ENCODE data around the gene MICAL2.

The MICAL2 gene

GRCh38 chr11:12239396-12239795, 129.0 kb downstream of the MICAL2 start:
- DNase-seq (ENCODE audit: low read depth, low spot score), result no peak
- no peak overlapping the region for H3K4me3 ChIP-seq (ENCODE audit: low read depth, low read length)
- TF ChIP-seq, protein P1, sequence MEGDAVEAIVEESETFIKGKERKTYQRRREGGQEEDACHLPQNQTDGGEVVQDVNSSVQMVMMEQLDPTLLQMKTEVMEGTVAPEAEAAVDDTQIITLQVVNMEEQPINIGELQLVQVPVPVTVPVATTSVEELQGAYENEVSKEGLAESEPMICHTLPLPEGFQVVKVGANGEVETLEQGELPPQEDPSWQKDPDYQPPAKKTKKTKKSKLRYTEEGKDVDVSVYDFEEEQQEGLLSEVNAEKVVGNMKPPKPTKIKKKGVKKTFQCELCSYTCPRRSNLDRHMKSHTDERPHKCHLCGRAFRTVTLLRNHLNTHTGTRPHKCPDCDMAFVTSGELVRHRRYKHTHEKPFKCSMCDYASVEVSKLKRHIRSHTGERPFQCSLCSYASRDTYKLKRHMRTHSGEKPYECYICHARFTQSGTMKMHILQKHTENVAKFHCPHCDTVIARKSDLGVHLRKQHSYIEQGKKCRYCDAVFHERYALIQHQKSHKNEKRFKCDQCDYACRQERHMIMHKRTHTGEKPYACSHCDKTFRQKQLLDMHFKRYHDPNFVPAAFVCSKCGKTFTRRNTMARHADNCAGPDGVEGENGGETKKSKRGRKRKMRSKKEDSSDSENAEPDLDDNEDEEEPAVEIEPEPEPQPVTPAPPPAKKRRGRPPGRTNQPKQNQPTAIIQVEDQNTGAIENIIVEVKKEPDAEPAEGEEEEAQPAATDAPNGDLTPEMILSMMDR (IDR thresholded peaks at IDR 0.05; ENCODE audit: insufficient read depth, low read length, missing control alignments), result no peak
- ChIA-PET CTCF (interaction anchor here (1.2 to 8.9 kb wide), 7 partner anchors 9 to 308 kb away, joined by 3 to 95 read pairs (median 5); no protein-coding TSS in a partner anchor), POLR2A (no interaction called here)

DNA sequence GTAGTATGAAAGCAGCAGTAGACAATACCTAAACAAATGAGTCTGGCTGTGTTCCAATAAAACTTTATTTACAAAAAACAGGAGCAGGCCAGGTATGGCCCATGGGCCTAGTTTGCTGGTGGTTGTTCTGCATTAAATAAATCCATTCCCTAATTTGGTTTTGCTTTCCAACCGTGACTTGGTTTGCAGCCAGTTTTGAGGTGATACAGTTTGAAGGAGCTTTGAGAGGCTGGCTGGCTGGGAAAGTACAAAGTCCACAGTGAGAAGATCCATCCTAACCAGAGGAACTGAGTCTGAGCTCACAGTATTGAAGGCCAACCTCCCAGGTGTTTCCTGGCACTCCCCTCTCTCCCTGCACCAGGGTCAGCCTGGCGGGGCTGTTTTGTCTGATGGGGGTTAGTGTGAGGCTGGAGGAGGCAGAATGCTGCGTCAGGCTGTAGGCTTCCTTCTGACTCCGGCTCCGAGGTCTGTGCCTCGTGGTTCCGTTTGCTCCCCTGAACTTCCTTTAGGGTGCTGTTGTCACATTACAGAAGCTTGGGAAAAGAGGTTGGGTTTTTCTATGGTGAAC, 129.5 kb downstream of the MICAL2 start:
- ChIA-PET POLR2A (no interaction called here), CTCF (interaction anchor here (0.6 to 8.9 kb wide), 7 partner anchors 14 to 1430 kb away, joined by 3 to 95 read pairs (median 5); no protein-coding TSS in a partner anchor)
- TF ChIP-seq, protein P1 (IDR thresholded peaks at IDR 0.05; ENCODE audit: insufficient read depth, low read length, missing control alignments), result no peak
- no peak overlapping the region for H3K4me3 ChIP-seq (ENCODE audit: low read depth, low read length)
- no peak for DNase-seq (ENCODE audit: low read depth, low spot score)

- POLR2A ChIA-PET, result interaction anchor here (0.7 kb wide), 1 partner anchor 144 kb away, joined by 3 read pairs; no protein-coding TSS in a partner anchor
- CTCF ChIA-PET, result interaction anchor here (8.9 kb wide), 1 partner anchor 193 kb away, joined by 95 read pairs; no protein-coding TSS in a partner anchor
These were observed 130.3 kb downstream of the MICAL2 start for GRCh38 chr11:12240677-12241076.

GRCh38 chr11:12241401-12241800, 131.0 kb downstream of the MICAL2 start:
- no peak overlapping the region for H3K4me3 ChIP-seq (ENCODE audit: low read depth, low read length)
- DNase-seq (ENCODE audit: low read depth, low spot score), result no peak
- POLR2A ChIA-PET, result no interaction called here
- CTCF ChIA-PET, result interaction anchor here (1.8 to 8.9 kb wide), 3 partner anchors 40 to 194 kb away, joined by 5 to 95 read pairs (median 6); no protein-coding TSS in a partner anchor
- TF ChIP-seq, protein P1 (IDR thresholded peaks at IDR 0.05; ENCODE audit: insufficient read depth, low read length, missing control alignments), result no peak

More at GRCh38 chr11:12240677-12241076, 130.3 kb downstream of the MICAL2 start:
- no peak overlapping the region for H3K4me3 ChIP-seq (ENCODE audit: low read depth, low read length)
- TF ChIP-seq, protein P1 (IDR thresholded peaks at IDR 0.05; ENCODE audit: insufficient read depth, low read length, missing control alignments), result no peak
- no peak for DNase-seq (ENCODE audit: low read depth, low spot score)

DNA sequence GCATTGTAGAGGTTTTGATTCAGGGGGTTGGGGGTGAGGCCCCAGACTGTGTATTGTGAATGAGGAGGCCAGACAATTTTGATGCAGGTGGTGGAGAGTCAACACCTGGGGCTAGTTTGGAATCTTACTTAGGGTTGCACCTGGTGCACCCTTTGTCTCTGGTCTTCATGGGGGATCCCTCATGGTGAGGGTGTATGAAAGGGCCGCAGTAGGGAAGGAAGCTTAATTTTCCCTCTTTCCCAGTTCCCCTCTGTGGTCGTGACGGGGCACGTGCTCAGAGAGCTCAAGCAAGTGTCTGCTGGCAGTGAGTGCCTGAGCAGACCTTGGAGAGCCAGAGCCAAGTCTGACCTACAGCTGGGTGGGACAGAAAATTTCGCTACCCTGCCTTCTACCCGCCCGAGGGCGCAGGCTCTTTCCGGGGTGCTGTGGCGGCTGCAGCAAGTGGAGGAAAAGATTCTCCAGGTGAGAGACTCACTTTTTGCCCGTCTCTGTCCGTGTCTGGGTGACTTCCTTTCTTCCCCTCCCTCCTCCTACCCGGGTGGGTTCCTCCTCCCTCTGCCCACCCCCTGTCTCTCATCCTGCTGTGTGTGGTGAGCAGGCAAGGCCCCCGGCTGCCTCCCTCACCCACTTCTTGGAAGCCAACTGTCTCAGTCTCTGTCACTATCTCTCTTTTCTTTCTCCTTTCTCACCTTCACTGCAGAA, 131.7 kb downstream of the MICAL2 start:
- no peak for DNase-seq (ENCODE audit: low read depth, low spot score)
- POLR2A ChIA-PET, result no interaction called here
- TF ChIP-seq, protein P1 (IDR thresholded peaks at IDR 0.05; ENCODE audit: insufficient read depth, low read length, missing control alignments), result no peak
- H3K4me3 ChIP-seq (ENCODE audit: low read depth, low read length), result no peak overlapping the region
- CTCF ChIA-PET, result interaction anchor here (1.1 to 1.9 kb wide), 5 partner anchors 9 to 190 kb away, joined by 3 to 6 read pairs (median 5); no protein-coding TSS in a partner anchor

- TF ChIP-seq, protein P1 (IDR thresholded peaks at IDR 0.05; ENCODE audit: insufficient read depth, low read length, missing control alignments), result no peak
- POLR2A ChIA-PET, result no interaction called here
- H3K4me3 ChIP-seq (ENCODE audit: low read depth, low read length), result no peak overlapping the region
- no peak for DNase-seq (ENCODE audit: low read depth, low spot score)
- CTCF ChIA-PET, result interaction anchor here (1.1 to 1.9 kb wide), 5 partner anchors 10 to 190 kb away, joined by 3 to 6 read pairs (median 5); no protein-coding TSS in a partner anchor
These were observed 132.6 kb downstream of the MICAL2 start for GRCh38 chr11:12242966-12243365.

All from AG04449 (cell line).